Activated naive CD8-positive, alpha-beta T cell treated with anti-CD3 and anti-CD28 coated beads for 36 hours (primary cell): ENCODE results near the gene ARL4C. TPM values are rescaled to one million over a fixed set of nuclear protein-coding genes. Genes with fewer than 3 reads are reported as not detected.
A peak's percentile ranks its signal among the peaks of the same experiment; 100 is the strongest.

Source experiments
- DNase-seq: peaks from one replicate; pipeline ENCODE4 v3.0.0; 2021
- H3K27ac Mint-ChIP-seq: one replicate; pipeline ENCODE4 v1.8.0; 2022; ENCODE audit warnings: mild to moderate bottlenecking, moderate library complexity, mixed read lengths
- H3K27me3 Mint-ChIP-seq: one replicate; pipeline ENCODE4 v1.8.0; 2022; ENCODE audit warnings: mild to moderate bottlenecking, mixed read lengths
- H3K36me3 Mint-ChIP-seq: one replicate; pipeline ENCODE4 v1.8.0; 2021; ENCODE audit warnings: mild to moderate bottlenecking, mixed read lengths
- H3K4me1 Mint-ChIP-seq: one replicate; pipeline ENCODE4 v1.8.0; 2021; ENCODE audit warnings: mixed read lengths
- H3K4me3 Mint-ChIP-seq: one replicate; pipeline ENCODE4 v1.8.0; 2022; ENCODE audit warnings: mild to moderate bottlenecking, moderate library complexity, mixed read lengths
- H3K9me3 Mint-ChIP-seq: one replicate; pipeline ENCODE4 v1.8.0; 2022; ENCODE audit warnings: mixed read lengths
- total RNA-seq, 2 experiments: library from RNA; stranded (reverse); gene quantifications; one replicate each; pipeline ENCODE4 v1.2.3, GENCODE V29; 2021

Gene ARL4C
- total RNA-seq, 2 experiments from 2014 or later = 65.1 to 65.5 TPM

DNA sequence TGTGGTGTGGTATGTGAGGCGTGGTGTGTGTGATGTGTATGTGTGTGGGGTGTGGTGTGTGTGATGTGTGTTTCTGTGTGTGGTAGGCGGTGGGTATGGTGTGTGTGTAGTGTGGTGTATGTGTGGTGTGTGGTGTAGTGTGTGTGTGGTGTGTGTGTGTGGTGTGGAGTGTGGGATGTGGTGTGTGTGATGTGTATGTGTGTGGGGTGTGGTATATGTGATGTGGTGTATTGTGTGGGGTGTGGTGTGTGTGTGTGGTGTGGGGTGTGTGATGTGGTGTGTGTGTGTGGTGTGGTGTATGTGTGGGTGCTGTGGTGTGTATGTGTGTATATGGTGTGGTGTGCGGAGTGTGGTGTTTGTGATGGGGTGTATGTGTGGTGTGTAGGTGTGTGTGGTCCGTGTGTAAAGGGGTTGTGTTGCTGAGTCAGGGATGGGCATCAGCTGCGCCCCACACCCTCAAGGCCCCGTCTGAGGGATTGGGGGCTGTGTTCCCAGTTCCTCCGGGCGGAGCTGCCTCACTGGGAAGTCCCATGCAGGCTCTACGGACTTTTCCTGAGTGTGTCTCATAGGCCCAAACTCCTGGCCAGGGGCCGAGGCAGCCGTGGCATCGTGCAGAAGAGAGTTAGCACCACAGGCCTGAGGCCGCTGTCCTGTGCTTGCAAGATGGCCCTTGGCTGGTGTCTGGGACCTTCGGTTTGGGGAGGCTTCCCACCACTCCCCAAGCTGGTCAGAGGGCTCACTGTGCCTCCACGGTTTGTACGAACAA lies 18.2 kb upstream of the ARL4C start:
- H3K27ac Mint-ChIP-seq = no peak overlapping the region
- H3K36me3 Mint-ChIP-seq = no peaks in the 10 kb centered on the region
- H3K4me1 Mint-ChIP-seq = peaks cover 6% of the 10 kb centered on the region
- no peak overlapping the region for H3K4me3 Mint-ChIP-seq
- no peak for DNase-seq
- no peaks in the 10 kb centered on the region for H3K27me3 Mint-ChIP-seq
- no peaks in the 10 kb centered on the region for H3K9me3 Mint-ChIP-seq

- H3K27me3 Mint-ChIP-seq = no peaks in the 10 kb centered on the region
- H3K36me3 Mint-ChIP-seq = no peaks in the 10 kb centered on the region
- H3K9me3 Mint-ChIP-seq = no peaks in the 10 kb centered on the region
- DNase-seq = no peak
- peaks cover 8% of the 10 kb centered on the region for H3K4me1 Mint-ChIP-seq
- no peak overlapping the region for H3K27ac Mint-ChIP-seq
- H3K4me3 Mint-ChIP-seq = no peak overlapping the region
Measured at GRCh38 chr2:234514099-234514498, 17.2 kb upstream of the ARL4C start.

- Mint-ChIP-seq H3K9me3 (no peaks in the 10 kb centered on the region), H3K4me1 (peaks cover 8% of the 10 kb centered on the region), H3K27me3 (no peaks in the 10 kb centered on the region), H3K36me3 (no peaks in the 10 kb centered on the region), H3K27ac (no peak overlapping the region), H3K4me3 (no peak overlapping the region)
- no peak for DNase-seq
Measured at GRCh38 chr2:234512884-234513669, 16.2 kb upstream of the ARL4C start.

DNA sequence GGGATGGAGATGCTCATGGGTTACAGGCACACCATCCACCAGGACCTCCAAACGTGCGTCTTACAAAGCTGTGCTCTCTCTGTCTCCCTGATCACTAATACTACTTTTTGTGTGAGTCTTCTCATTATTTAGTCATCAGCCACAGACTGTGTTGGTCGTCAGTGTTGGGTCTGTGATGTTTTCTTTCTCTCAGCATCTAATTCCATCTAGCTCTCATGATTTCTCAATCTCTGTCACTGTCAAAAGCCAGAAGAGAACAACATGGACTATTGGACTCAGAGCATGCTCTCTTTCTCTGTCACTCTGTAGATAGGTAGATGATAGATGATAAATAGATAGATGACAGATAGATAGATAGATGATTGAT lies 6.0 kb upstream of the ARL4C start:
- no peaks in the 10 kb centered on the region for H3K27me3 Mint-ChIP-seq
- no peaks in the 10 kb centered on the region for H3K9me3 Mint-ChIP-seq
- H3K4me1 Mint-ChIP-seq = peaks cover 23% of the 10 kb centered on the region
- no peak overlapping the region for H3K27ac Mint-ChIP-seq
- no peak for DNase-seq
- H3K4me3 Mint-ChIP-seq = no peak overlapping the region
- no peaks in the 10 kb centered on the region for H3K36me3 Mint-ChIP-seq

- DNase-seq = no peak
- Mint-ChIP-seq H3K27ac (no peak overlapping the region), H3K4me1 (peaks cover 26% of the 10 kb centered on the region), H3K27me3 (no peaks in the 10 kb centered on the region), H3K36me3 (no peaks in the 10 kb centered on the region), H3K9me3 (no peaks in the 10 kb centered on the region), H3K4me3 (no peak overlapping the region)
Measured at GRCh38 chr2:234502285-234502918, 5.5 kb upstream of the ARL4C start.

DNA sequence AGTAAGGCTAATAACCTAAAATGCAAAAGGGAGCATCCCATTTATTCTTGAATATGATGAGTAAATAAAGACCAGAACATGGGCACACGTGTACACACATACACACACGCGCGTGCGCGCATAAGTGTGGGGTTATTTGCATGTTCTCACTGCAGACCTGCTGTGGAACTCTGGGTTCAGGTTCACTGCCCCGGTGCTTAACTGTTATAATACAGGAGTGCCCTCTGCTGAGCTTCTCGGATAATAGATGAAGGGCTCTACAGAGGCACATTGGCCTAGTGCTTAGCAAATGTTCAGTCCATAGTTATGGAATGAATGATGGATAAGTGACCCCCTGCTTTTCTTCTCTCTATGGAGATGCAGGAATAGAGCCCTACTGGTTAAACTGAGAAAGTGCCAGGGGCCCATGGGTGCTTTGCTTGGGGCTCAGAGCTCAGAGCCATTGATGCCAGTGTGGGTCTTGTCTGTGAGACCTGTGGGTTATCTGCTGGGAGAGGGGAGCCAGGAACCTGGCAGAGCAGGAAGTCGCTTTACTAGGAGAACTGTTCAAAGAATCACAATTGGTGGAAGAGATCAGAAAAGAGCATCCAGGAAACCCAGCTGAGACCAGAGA lies 3.6 kb upstream of the ARL4C start:
- H3K27me3 Mint-ChIP-seq = no peaks in the 10 kb centered on the region
- no peak overlapping the region for H3K4me3 Mint-ChIP-seq
- peaks cover 26% of the 10 kb centered on the region for H3K4me1 Mint-ChIP-seq
- H3K36me3 Mint-ChIP-seq = peaks cover 8% of the 10 kb centered on the region
- peak; percentile 63 for DNase-seq
- H3K9me3 Mint-ChIP-seq = no peaks in the 10 kb centered on the region
- peak overlapping the region; percentile 27 for H3K27ac Mint-ChIP-seq

GRCh38 chr2:234497594-234498235 lies 834 bp upstream of the ARL4C start:
- peak overlapping the region; percentile 75 for H3K27ac Mint-ChIP-seq
- DNase-seq = no peak
- peaks cover 32% of the 10 kb centered on the region for H3K4me1 Mint-ChIP-seq
- no peaks in the 10 kb centered on the region for H3K9me3 Mint-ChIP-seq
- H3K36me3 Mint-ChIP-seq = peaks cover 29% of the 10 kb centered on the region
- no peaks in the 10 kb centered on the region for H3K27me3 Mint-ChIP-seq
- peak overlapping the region; percentile 76 for H3K4me3 Mint-ChIP-seq

GRCh38 chr2:234496055-234496834 lies 636 bp downstream of the ARL4C start:
- Mint-ChIP-seq H3K36me3 (peaks cover 38% of the 10 kb centered on the region), H3K27me3 (no peaks in the 10 kb centered on the region), H3K4me1 (peaks cover 44% of the 10 kb centered on the region), H3K27ac (peak overlapping the region; percentile 96), H3K4me3 (peak overlapping the region; percentile 98), H3K9me3 (no peaks in the 10 kb centered on the region)
- DNase-seq = peak; percentile 66

GRCh38 chr2:234495251-234496054 lies 1.4 kb downstream of the ARL4C start:
- Mint-ChIP-seq H3K27ac (peak overlapping the region; percentile 96), H3K9me3 (no peaks in the 10 kb centered on the region), H3K4me3 (peak overlapping the region; percentile 98), H3K27me3 (no peaks in the 10 kb centered on the region), H3K4me1 (peaks cover 51% of the 10 kb centered on the region), H3K36me3 (peaks cover 38% of the 10 kb centered on the region)
- DNase-seq = peak; percentile 46

DNA sequence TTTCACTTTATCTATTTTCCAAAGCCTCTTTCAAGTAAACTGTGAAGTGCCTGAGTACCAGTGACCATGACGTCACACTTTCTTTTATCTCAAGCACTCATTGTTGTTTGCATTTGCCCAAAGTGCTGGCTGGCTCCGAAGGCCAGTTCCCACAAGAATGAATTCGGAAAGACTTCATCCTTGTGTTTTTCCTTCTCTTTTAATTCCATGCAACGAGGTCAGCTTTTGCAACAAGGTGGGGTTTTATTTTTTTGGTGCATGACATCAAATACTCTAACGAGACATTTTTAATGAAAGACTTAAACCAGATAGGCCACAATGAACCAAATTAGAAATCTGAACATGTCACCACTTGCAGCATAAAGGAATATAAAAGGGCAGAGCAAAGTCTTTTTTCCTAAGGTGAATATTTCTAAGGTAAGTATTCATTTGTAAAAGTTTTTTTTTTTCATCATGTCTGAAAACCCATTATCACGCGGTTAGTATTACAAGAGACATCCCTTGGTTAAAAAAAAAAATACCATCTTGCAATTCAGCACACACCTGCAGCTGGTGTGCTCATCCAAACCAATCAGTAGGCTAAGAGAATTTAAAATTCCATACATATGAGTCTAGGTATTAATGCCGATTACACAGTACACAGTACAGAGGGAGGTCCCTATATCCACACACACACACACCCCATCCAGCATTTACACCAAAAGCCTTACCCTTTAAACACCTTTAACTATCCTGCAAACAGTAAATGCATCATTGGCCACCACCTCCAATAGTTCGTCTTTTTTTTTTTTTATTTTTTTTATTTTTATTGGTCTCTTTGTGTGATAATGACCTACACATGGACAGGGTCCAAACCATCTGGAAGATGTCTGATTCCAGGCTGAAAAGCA lies 2.3 kb downstream of the ARL4C start:
- Mint-ChIP-seq H3K36me3 (peaks cover 38% of the 10 kb centered on the region), H3K4me1 (peaks cover 52% of the 10 kb centered on the region), H3K4me3 (peak overlapping the region; percentile 98), H3K27me3 (no peaks in the 10 kb centered on the region), H3K27ac (peak overlapping the region; percentile 96), H3K9me3 (no peaks in the 10 kb centered on the region)
- no peak for DNase-seq

GRCh38 chr2:234493796-234494195 lies 3.1 kb downstream of the ARL4C start:
- Mint-ChIP-seq H3K4me1 (peaks cover 52% of the 10 kb centered on the region), H3K4me3 (peak overlapping the region; percentile 98), H3K27me3 (no peaks in the 10 kb centered on the region), H3K9me3 (no peaks in the 10 kb centered on the region), H3K27ac (peak overlapping the region; percentile 96), H3K36me3 (peaks cover 38% of the 10 kb centered on the region)
- no peak for DNase-seq

DNA sequence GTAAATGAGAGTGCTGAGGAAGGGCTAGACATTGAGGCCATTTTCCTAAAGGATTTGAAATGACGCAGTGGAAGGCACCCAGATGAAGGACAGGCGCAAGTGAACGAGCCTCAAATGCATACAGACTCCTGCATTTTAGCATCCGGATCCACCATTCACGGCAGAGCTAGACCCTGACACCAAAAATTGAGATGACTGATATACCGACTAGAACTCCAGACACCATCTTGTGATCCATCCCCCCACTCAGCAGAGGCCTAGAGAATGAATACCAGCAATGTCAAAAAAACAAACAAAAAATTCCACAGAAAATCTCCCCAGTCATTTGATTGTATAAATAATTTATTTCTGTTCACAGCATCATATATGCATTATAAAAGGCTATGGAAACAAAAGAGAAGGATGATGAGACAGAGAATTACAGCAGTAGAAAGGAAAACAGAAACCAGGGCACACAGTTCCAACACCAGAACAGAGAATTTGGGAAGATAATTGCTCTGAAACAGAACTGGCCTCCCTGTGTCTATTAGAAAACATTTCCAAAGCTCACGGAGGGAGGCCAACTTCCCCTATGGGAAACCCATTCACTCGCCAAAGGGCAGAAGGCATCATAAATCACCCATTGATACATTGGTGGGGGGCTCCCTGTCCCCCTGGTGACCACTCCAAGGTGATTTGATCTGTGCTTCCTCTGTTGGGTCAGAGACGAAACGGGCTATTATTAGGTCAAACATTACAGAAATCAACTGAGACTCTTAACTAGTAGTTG lies 4.0 kb downstream of the ARL4C start:
- no peak for DNase-seq
- Mint-ChIP-seq H3K27me3 (no peaks in the 10 kb centered on the region), H3K4me3 (peak overlapping the region; percentile 98), H3K27ac (peak overlapping the region; percentile 96), H3K9me3 (no peaks in the 10 kb centered on the region), H3K36me3 (peaks cover 45% of the 10 kb centered on the region), H3K4me1 (peaks cover 53% of the 10 kb centered on the region)
